Hepatocyte (in vitro differentiated cells): ENCODE data around the gene NPR3. TPM values are rescaled to one million over a fixed set of nuclear protein-coding genes. Genes with fewer than 3 reads are reported as not detected.

Source experiments
- DNase-seq: peaks from one replicate; pipeline ENCODE4 v3.0.0-alpha.2; 2016; ENCODE audit warnings: low spot score
- H2AFZ ChIP-seq: fragments of 200-600 bp; sonication (generic); 2 replicates; pipeline ENCODE4 v1.6.0; 2016; ENCODE audit warnings: antibody characterized with exemption, mild to moderate bottlenecking
- H3K27ac ChIP-seq: fragments of 200-600 bp; sonication (generic); 2 replicates; pipeline ENCODE4 v1.5.1; 2016; ENCODE audit warnings: mild to moderate bottlenecking
- H3K27me3 ChIP-seq: fragments of 200-600 bp; sonication (generic); 2 replicates; pipeline ENCODE4 v1.6.1; 2016
- H3K36me3 ChIP-seq: fragments of 200-600 bp; sonication (generic); replicated peaks from 2 replicates; pipeline ENCODE4 v1.5.1; 2016; ENCODE audit warnings: low read depth; ENCODE audit not compliant: insufficient read depth
- H3K4me1 ChIP-seq: fragments of 200-600 bp; sonication (generic); 2 replicates; pipeline ENCODE4 v1.5.1; 2016; ENCODE audit warnings: mild to moderate bottlenecking, moderate library complexity; ENCODE audit not compliant: insufficient read depth
- H3K4me2 ChIP-seq: fragments of 200-600 bp; sonication (generic); 2 replicates; pipeline ENCODE4 v1.6.0; 2016
- H3K4me3 ChIP-seq: fragments of 200-600 bp; sonication (generic); 2 replicates; pipeline ENCODE4 v1.5.1; 2016; ENCODE audit warnings: mild to moderate bottlenecking
- H3K79me2 ChIP-seq: fragments of 200-600 bp; sonication (generic); 2 replicates; pipeline ENCODE4 v1.6.0; 2017; ENCODE audit warnings: mild to moderate bottlenecking
- H3K9me2 ChIP-seq: fragments of 200-600 bp; sonication (generic); replicated peaks from 2 replicates; pipeline ENCODE4 v1.6.0; 2017; ENCODE audit warnings: mild to moderate bottlenecking; ENCODE audit not compliant: insufficient read depth
- H3K9me3 ChIP-seq: fragments of 200-600 bp; sonication (generic); 2 replicates; pipeline ENCODE4 v1.5.1; 2016; ENCODE audit warnings: low read depth, mild to moderate bottlenecking
- H4K20me1 ChIP-seq: fragments of 200-600 bp; sonication (generic); 2 replicates; pipeline ENCODE4 v1.6.0; 2016; ENCODE audit warnings: mild to moderate bottlenecking; ENCODE audit not compliant: insufficient read depth, poor library complexity, severe bottlenecking
- CTCF ChIP-seq: fragments of 200-600 bp; sonication (generic); IDR thresholded peaks from 2 replicates; pipeline ENCODE4 v1.5.1; 2016; ENCODE audit warnings: antibody characterized with exemption, mild to moderate bottlenecking; ENCODE audit not compliant: poor library complexity
- EZH2 ChIP-seq: fragments of 200-600 bp; sonication (generic); IDR thresholded peaks from 2 replicates; pipeline ENCODE4 v1.6.1; 2016; ENCODE audit warnings: antibody characterized with exemption, mild to moderate bottlenecking, borderline replicate concordance
- EZH2phosphoT487 ChIP-seq: fragments of 200-600 bp; sonication (generic); IDR thresholded peaks from one replicate; pipeline ENCODE4 v1.6.1; 2018; ENCODE audit warnings: antibody characterized with exemption, mild to moderate bottlenecking, low read depth, moderate library complexity; ENCODE audit not compliant: unreplicated experiment, severe bottlenecking
- WGBS: methylation state at CpG from one replicate; pipeline ENCODE4 v1.1.6; 2016; ENCODE audit warnings: low lambda C conversion rate; ENCODE audit errors: missing lambda C conversion rate; 5-methylcytosine and 5-hydroxymethylcytosine counted together
- polyA plus RNA-seq: library from polyadenylated mRNA; unstranded; fragments of >200 nt; fragmentation: Nextera tagmentation; extraction: Ambion mirVana; gene quantifications from 2 replicates; pipeline ENCODE4 v1.2.1, GENCODE V29; 2016
- total RNA-seq: library from RNA; depleted of rRNA; stranded (reverse); fragments of >200 nt; gene quantifications from 2 replicates; pipeline ENCODE4 v1.2.3, GENCODE V29; 2014

Gene NPR3
- total and polyA plus RNA-seq, 2 experiments from 2014 or later: 3.6 to 20.0 TPM

DNA sequence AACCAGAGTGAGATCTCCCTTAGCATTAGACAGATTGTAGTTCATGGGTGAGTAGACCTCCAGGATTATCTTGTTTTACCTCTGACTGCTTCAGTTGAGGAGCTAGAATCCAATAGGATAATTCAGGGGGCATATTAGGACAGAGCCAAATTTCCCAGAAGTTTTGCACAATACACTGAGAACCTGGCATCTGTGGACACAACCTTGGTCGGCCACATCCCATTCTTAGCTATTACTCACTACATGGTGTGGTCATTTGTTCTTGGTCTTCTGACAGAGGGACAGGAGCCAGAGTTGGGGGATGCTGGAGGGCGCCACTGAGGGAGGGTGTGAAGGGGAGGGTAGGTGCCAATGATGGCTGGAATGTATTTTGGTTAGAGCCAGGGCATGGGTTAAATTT lies 66.6 kb downstream of the NPR3 start:
- H3K4me1 ChIP-seq: no peaks in the 10 kb centered on the region
- TF ChIP-seq CTCF (no peak), EZH2phosphoT487 (no peak), EZH2 (no peak)
- H3K79me2 ChIP-seq: no peaks in the 10 kb centered on the region
- no peaks in the 10 kb centered on the region for H3K27me3 ChIP-seq
- no peak overlapping the region for H3K4me2 ChIP-seq
- H3K4me3 ChIP-seq: no peak overlapping the region
- no peaks in the 10 kb centered on the region for H3K9me3 ChIP-seq
- no peaks in the 10 kb centered on the region for H4K20me1 ChIP-seq
- H2AFZ ChIP-seq: no peak overlapping the region
- no peaks in the 10 kb centered on the region for H3K36me3 ChIP-seq
- no peak overlapping the region for H3K27ac ChIP-seq
- H3K9me2 ChIP-seq: no peaks in the 10 kb centered on the region
- no peak for DNase-seq
- WGBS: 81% methylated on average over 2 of the region's 2 CpGs

DNA sequence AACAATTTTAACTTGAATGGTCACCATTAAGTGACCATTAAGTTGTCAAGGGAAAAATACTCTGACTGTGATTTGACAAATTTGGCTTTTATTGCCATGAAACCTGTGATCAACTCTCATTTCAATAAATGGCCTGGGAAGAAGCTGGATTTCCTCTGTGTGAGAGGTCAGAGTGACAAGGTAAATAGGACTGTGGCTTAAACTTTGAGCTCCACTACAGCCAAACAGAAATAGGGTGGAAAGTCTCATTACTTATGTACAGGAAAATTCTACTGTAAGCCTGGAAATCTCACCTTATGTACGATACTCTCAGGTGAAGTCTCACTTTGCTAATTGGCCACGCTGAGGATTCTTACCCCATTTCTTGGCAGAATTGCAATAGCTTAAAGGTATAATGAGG lies 67.3 kb downstream of the NPR3 start:
- H2AFZ ChIP-seq: no peak overlapping the region
- no peaks in the 10 kb centered on the region for H4K20me1 ChIP-seq
- 95% methylated on average over 2 of the region's 2 CpGs for WGBS
- H3K27ac ChIP-seq: no peak overlapping the region
- H3K79me2 ChIP-seq: no peaks in the 10 kb centered on the region
- no peak overlapping the region for H3K4me3 ChIP-seq
- TF ChIP-seq EZH2phosphoT487 (no peak), CTCF (no peak), EZH2 (no peak)
- no peaks in the 10 kb centered on the region for H3K27me3 ChIP-seq
- no peaks in the 10 kb centered on the region for H3K4me1 ChIP-seq
- H3K9me2 ChIP-seq: no peaks in the 10 kb centered on the region
- H3K4me2 ChIP-seq: no peak overlapping the region
- DNase-seq: no peak
- H3K9me3 ChIP-seq: no peaks in the 10 kb centered on the region
- H3K36me3 ChIP-seq: no peaks in the 10 kb centered on the region

DNA sequence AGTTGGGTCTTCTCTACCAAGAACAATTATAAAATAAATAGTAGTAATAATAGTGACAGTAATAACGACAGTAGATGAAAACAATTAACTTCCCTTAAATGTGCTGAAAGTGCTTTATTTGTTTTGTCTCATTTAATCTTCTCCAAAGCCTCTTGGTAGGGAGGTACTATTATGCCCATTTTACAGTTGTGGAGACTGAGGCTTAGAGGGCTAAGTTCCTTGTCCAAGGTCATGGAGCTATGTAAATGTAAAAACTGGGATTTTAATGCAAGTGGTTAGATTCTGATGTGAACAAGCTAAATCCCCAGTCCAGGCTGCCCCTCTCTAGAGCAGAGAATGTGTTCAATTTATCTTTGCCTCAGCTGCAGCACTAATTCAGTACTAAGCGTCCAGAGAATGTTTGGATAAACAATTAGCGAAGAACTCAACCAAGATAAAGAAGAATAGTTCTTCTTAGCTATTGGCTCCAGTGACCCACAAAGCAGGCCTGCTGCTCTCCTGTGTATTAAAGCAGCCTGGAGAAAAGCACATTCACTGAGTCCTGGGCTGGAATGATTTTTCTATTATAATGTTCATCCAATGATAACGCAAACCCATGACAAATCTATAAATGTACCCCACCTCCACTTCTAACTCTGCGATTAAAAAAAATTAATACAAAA lies 68.8 kb downstream of the NPR3 start:
- no peak overlapping the region for H2AFZ ChIP-seq
- H3K9me3 ChIP-seq: no peaks in the 10 kb centered on the region
- no peaks in the 10 kb centered on the region for H3K79me2 ChIP-seq
- no peak overlapping the region for H3K4me2 ChIP-seq
- no peaks in the 10 kb centered on the region for H3K27me3 ChIP-seq
- no peaks in the 10 kb centered on the region for H4K20me1 ChIP-seq
- no peaks in the 10 kb centered on the region for H3K9me2 ChIP-seq
- H3K27ac ChIP-seq: no peak overlapping the region
- no peaks in the 10 kb centered on the region for H3K36me3 ChIP-seq
- TF ChIP-seq CTCF (no peak), EZH2phosphoT487 (no peak), EZH2 (no peak)
- DNase-seq: no peak
- WGBS: 80% methylated on average over 5 of the region's 5 CpGs
- H3K4me3 ChIP-seq: no peak overlapping the region
- H3K4me1 ChIP-seq: no peaks in the 10 kb centered on the region

DNA sequence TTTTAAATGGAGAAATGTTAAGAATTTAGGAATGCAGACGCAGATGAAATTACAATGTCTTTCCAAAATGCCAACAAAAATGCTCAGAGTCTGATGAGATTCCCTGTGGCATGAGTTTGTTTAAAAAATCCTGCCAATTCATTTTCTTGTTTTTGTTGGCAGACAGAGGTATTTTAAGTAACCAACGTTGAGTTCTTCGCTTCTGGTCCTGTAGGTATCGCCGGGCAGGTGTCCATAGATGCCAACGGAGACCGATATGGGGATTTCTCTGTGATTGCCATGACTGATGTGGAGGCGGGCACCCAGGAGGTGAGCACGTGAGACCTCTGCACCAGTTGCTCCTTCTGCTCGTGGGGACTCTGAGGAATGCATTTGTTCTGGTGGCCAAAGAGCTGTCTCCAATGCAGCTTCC lies 69.4 kb downstream of the NPR3 start:
- H3K4me1 ChIP-seq: no peaks in the 10 kb centered on the region
- H3K27me3 ChIP-seq: no peaks in the 10 kb centered on the region
- no peak overlapping the region for H2AFZ ChIP-seq
- H3K36me3 ChIP-seq: no peaks in the 10 kb centered on the region
- H3K27ac ChIP-seq: no peak overlapping the region
- no peak overlapping the region for H3K4me3 ChIP-seq
- no peaks in the 10 kb centered on the region for H3K79me2 ChIP-seq
- no peak for DNase-seq
- no peaks in the 10 kb centered on the region for H4K20me1 ChIP-seq
- no peaks in the 10 kb centered on the region for H3K9me3 ChIP-seq
- no peak for TF ChIP-seq EZH2phosphoT487
- H3K9me2 ChIP-seq: no peaks in the 10 kb centered on the region
- no peak overlapping the region for H3K4me2 ChIP-seq
- whole genome bisulfite sequencing: 89% methylated on average over 10 of the region's 10 CpGs
